NOMO-1 (cell line): Measurements from ENCODE around the gene ZNF609.

Source experiments
- DNase-seq, 2 experiments: peaks; one replicate each; lab custom pipeline; 2025; ENCODE audit not compliant: unreplicated experiment in 2 of 2; lab: John Stamatoyannopoulos, UW

The ZNF609 gene

DNA sequence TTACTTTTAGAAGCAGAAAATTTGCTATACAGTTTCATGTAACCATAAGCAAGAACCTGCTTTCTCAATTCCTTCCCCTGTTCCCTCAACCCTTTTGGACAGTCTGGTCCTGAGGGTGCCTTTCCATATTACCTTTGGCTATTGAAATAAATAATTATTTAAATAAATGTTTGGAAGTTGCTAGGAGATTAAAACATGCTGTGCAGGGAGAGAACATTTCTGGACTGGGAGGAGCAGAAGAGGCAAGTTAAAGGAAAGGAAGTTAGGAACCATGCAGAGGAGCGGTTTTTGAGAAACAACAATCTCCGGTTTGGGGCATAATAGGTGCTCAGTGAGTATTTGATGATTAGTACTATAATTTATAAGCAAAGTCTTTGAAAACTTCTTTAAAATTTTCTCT is 41.8 kb downstream of the ZNF609 start:
- no peak for DNase-seq

DNA sequence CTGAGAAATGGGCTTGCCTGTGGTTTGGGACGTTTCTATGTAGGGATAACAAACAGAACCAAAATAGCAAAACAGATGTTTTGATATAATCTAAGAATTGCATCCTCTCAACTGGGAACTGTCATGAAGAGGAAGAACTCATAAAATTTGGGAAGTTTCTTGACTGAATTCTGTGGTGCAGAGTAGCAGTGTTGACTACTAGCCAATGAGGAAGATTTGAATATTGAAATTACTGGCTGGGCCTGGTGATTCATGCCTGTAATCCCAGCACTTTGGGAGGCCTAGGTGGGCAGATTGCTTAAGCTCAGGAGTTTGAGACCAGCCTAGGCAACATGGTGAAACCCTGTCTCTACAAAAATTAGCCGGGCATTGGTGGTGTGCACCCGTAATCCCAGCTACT is 42.2 kb downstream of the ZNF609 start:
- DNase-seq = peak in 1 of 2 experiments; percentile 14

DNA sequence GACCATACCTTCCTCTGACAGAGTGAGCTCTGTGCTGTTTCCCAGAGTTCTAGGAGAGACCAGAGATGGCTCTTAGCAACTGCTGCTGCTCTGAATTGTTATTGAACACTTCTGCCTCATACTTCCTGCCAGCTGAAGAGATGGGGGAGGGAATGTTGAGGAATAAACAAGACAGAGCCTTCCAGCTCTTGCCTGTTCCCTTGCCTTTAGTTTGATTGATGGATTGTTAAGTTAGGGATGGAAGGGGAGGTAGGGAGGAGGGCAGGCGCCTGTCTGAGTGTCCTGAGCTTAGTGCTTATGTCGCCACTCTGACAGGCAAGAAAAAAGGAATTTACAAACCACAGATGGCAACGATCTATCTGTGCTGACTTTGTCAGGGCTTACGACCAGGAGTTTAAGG is 42.8 kb downstream of the ZNF609 start:
- DNase-seq = peak in 1 of 2 experiments; percentile 26

DNA sequence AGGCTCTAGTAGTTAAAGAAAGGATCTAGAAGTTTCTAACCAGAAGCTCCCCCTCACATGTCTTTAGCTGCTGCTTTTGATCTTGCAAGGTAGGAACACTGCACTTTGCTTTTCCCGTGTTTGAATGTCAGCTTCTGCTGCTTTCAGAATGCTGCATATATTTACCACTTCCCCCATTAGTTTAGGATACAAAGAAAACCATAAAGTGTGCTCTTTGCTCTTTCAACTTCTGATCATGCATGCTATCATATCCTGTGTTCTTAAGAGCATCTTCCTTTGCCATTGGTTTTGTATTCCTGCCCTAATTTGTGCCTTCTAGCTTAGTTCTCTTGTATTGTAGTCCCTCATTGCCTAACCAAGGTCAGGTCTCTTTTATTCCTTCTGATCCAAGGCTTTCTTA is 43.3 kb downstream of the ZNF609 start:
- DNase-seq = peak in 1 of 2 experiments; percentile 26

DNA sequence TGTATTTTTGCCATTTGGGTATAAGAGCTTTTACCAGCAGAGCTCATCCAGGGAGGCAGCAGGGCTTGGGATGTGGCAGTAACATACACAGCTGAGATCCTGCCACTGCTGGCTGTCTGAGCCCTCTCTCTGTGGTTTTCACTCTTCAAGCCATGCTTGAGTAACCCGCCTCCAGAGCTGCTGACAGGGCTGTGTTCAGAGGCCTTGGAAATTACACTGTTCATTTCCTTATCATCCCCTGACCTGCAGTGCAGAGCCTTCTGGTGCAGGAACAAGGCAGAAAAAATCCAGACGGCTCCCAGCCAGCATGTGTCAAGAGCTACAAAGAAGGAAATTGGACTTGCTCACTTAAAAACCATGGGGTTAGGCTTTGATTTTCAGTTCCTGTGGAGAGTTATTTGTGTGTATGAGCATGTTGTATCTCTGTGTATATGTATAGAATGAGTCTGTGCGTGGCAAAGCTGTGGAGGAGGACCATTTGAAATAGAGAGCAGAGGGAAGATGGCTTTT is 47.0 kb downstream of the ZNF609 start:
- DNase-seq = peak in 1 of 2 experiments; percentile 6

DNA sequence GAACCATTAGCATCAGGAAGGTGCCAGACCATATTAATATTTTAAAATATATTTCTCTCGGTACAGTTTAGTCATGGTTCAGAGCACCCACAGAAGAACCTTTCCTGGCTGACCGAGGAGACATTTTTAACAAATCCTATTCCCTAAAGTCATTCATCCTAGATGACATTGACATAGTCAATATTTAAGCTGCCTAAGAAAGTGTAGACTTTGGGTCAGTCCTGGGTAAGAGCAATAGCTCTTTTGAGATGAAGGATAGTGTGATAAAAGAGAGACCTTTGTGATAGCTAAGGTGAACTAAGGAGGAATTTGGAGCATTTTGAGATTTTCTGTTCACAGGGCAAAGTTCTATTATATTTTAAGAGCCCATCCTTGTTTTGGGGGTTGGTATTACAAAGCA is 47.5 kb downstream of the ZNF609 start:
- DNase-seq = no peak

DNA sequence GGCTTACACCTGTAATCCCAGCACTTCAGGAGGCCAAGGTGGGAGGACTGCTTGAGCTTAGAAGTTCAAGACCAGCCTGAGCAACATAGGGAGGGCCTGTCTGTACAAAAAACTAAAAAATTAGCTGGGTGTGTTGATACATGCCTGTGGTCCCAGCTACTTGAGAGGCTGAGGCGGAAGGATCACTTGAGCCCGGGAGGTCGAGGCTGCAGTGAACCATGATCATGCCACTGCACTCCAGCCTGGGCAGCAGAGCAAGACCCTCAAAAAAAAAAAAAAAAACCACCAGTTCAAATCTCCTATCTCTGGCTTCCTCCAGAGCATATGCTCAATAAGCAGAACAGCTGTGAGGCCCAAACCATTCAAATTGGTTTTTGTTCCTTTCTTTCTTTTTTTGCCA is 53.4 kb downstream of the ZNF609 start:
- no peak for DNase-seq

DNA sequence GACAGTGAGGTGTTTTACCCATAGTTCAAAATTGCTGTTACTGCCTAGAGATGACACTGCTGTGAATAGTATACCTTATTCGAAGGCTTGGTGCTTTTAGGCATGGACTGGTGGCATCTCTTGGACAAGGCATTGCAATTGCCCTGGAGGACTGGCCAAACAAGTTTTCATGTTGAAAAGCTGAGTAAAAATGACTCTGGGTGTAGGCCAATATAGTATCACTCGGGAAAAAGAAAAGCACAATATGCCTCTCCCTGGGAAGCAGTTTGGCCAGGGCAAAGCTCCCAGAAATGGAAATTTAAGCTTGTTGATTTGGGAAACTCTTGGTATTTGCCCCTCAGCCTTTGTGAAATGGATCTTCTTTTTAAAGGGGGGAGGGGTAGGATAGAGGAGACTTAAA is 54.8 kb downstream of the ZNF609 start:
- no peak for DNase-seq

DNA sequence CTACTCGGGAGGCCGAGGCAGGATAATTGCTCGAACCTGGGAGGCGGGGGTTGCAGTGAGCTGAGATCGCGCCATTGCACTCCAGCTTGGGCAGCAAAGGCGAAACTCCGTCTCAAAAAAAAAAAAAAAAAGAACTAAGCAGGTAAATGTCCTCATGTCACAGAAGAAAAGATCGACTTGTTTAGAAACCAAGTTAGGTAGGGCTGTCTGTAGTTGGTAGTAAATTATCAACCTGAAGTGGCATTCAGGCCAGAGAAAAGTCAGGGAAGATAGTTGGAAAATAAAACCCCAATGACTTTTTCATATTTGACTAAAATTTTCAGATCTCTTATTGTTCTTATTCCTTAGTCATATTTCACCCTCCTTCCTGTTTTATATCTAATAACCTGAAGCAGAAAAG is 55.4 kb downstream of the ZNF609 start:
- no peak for DNase-seq

DNA sequence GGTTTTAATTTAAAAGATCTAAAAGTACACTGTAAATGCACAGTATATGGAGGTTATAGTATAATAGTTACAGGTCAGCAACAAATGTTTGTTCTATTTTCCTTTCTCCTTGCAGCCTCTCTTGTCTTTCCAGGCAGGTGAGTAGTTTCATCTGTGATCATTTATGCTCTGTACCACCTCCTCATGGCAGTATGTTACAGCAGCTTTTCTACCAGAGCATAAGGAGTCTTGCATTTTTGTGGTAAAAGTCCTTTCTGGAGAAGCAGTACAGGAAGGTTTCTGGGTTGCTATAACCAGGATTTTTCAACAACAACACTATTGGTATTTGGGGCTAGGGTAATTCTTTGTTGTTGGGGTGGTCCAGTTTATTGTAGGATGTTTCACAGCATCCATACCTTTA is 59.5 kb downstream of the ZNF609 start:
- no peak for DNase-seq

DNA sequence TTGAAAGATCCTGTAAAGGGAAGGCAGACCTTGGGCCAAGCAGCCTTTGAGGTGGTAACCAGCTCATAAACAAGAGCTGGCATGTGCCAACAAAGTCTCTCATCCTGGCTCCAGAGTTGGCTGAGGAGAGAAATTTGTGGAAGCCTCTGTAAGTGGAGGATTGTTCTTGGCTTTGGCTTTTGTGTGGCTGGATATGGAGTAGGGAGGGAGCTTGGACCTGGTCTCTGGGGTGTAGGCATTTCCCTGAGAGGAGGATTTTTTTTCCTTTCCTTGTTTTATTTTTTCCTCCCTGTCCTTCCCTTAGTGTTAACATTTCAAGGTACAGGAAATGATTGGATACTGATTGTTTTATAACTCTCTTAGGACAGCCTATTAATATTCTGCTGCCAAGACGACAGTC is 60.8 kb downstream of the ZNF609 start:
- DNase-seq = no peak

DNA sequence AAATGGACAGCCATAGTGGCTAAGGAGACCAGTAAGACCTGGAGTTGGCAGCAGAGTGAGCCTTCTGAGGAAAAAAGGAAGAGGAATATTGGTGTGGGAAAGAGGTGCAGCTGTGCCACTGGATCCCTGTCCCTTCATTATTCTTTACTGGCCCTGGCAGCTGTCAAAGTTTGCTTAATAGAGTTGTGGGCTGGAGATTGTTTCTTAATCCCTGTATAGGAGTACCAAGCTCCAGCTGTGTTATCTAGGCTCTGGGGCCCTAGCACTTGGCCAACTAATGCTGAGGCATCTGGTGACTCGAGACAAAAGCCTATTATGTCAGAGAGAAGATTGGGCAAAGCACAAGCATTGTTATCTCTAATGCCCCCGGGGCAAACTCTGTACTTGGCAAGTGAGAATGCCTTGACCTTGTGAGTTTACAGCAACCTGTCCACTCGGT is 61.4 kb downstream of the ZNF609 start:
- no peak for DNase-seq

DNA sequence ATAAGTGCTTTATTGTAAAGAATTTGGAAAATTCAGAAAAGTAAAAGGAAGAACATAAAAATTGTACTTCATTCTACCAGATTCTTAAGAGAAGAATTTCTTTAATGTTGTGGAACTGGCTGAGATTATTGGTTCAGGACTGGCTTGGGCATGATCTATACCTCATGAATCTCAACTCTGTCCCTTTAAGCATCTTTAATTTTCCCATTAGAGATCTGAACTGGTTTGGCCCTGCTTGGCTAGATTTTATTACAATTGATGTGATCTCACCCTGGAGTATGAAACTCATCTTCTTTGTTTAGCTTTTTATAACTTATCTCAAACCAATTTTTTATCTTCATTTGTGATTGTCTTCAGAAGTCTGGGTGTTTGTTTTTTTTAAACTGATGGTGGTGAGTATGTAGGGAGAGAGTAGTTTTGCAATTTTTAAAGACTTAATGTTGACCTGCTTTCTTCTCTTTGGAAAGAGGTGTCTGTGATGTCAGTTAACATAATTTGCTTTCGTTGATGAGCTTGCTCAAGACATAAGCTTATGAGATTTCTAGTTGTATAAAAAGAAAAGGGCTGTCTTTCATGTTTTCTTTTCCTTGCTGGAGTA is 61.9 kb downstream of the ZNF609 start:
- peak in 1 of 2 experiments; percentile 10 for DNase-seq

DNA sequence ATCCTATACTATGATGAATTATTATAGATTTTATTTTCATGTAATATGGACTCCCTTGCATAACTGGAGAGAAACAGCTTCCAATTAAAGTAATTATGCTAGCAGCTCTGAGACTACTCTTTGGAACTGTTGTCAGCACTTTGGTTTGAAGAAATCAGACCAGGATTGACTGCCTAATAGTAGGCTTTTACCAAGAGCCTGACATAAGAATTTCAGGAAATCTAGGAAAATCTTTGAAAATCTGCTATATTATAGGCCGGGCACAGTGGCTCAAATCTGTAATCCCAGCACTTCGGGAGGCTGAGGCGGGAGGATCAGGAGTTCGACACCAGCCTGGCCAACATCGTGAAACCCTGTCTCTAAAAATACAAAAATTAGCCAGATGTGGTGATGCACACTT is 62.9 kb downstream of the ZNF609 start:
- DNase-seq = no peak

DNA sequence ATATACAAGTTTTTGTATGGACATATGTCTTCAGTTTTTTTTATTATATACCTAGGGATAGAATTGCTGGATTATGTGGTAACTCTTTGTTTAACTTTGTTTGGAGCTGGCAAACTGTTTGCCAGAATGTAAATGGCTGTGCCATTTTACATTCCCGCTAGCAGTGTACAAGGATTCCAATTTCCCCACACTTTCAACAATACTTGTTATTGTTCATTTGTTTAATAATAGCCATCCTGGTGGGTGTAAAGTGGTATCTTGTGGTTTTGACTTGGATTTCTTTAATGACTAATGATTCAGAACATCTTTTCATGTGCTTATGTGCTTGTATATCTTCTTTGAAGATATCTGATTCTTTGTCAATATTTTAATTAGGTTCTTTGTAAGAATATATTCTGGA is 64.4 kb downstream of the ZNF609 start:
- no peak for DNase-seq

DNA sequence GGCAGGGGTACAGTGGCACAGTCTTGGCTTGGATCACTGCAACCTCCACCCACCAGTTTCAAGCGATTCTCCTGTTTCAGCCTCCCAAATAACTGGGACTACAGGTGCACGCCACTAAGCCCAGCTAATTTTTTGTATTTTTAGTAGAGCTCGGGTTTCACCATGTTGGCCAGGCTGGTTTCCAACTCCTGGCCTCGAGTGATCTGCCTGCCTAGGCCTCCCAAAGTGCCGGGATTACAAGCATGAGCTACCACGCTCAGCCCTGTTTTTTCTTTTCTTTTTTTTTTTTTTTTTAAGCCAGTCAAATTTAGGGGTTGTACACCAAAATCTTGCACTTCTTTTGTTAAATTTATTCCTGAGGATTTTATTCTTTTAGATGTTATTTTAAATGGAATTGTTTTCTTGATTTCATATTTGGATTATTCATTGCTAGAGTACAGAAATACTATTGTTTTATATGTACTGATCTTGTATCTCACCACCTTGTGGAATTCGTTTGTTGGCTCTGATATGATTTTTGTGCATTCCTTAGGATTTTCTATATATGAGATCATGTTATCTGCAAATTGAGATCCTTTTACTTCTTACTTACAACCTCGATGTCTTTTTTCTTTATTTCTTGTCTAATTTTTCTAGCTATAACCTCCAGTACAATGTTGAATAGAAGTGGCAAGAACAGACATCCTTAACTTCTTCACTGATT is 65.6 kb downstream of the ZNF609 start:
- no peak for DNase-seq

DNA sequence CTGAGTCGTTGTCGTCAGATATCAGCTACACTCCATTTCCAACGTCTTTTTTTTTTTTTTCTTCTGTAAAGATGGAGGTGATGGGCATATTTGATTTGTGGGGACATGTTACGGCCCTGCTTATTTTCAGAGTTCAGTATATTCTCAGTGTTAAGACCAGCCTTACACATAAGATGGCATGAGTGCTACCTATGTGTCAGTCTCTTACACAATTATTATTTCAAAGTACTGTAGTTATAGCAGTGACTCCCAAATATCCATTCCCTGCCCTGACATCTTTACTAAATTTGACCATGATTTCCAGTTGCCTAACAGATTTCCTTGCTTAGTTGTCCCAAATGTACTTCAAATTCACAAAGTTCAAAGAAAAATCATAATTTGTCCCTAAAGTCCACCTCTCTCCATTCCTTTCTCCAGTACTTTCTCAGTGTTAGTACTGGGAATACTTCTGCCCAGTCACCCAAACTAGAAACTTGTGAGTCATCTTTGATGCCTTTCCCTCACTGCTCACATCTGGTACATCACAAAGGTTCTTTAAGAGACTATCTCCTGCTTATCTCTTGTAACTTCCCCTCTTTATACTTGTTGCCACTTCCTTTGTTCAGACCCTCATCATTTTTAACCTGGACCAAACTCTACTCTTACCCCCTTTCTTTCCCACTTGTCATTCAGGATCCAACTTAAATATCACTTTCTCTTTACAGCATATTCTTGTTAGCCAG is 67.0 kb downstream of the ZNF609 start:
- no peak for DNase-seq

DNA sequence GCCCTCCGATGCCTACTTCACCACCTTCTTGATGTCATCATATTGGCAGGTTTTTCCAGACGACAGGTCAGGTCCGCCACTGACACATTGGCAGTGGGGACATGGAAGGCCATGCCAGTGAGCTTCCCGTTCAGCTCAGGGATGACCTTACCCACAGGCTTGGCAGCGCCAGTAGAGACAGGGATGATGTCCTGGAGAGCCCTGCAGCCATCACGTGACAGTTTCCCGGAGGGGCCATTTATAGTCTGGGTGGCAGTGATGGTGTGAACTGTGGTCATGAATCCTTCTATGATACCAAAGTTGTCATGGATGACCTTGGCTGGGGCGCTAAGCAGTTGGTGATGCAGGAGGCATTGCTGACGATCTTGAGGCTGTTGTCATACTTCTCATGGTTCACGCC is 68.5 kb downstream of the ZNF609 start:
- DNase-seq = no peak

DNA sequence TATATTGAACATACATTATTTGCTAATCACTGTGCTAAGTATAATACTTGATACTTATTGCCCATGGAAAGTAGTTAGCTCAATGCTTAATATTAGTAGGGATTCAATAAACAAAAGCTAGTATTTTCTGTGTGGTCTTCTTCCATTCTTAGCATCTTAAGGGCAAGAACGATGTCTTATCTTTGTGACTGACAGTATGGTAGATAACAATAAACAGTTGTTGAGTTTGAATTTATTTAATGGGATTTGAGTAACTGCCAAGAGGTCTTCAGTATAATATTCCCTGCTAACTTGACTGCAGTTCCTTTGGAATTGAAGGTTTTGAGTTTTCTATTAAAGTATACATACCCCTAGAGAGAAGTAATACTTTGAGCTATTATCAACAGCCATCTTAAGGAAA is 70.1 kb downstream of the ZNF609 start:
- DNase-seq = no peak

DNA sequence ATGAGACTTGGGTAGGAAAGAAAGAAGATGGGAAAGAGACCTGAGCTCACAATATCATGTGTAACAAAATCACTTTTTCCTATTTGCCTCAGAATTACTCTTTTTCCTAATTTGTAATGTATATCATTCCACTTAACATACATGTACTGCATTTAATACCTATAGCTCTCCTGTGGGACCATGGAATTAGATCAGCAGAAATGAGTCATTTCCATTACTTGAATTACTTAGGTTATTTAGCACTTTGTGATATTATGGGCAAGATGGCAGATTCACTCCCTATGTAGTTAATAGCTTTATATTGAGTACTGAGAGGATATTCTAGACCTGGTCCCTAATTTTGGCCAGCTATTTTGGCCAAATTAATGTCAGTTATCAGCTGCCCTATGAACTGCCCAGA is 70.5 kb downstream of the ZNF609 start:
- no peak for DNase-seq

DNA sequence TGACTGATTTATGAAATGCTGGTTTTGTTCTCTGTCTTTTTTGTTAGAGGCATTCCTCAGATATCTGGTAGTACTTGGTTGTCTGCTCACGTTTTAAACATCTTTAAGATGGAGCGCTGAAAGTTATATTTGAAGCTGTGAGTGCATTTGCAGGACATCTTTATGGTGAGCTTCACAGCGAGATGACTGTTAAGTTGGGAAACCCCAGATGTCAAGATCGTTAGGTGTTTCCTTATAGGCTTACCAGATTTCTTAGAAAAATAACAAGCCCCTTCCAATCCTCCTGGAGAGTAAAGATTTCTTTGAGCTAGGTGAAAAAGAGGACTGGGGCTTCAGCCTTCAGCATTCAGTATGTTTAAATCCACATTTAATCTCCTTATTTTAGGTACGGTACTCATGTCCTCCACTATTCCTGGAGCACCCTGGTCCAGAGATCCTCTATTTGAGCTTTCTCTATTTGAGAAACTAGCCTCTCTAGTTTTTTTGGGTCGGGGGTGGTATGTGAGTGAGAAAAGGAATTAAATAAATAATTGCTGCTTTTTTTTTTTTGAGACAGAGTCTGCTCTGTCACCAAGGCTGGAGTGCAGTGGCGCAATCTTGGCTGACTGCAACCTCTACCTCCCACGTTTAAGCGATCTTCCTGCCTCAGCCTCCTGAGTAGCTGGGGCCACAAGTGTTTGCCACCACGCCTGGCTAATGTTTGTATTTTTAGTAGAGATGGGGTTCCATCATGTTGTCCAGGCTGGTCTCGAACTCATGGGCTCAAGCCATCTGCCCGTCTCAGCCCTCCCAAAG is 72.3 kb downstream of the ZNF609 start:
- peak in 1 of 2 experiments; percentile 5 for DNase-seq
